CD8-positive, alpha-beta memory T cell (primary cell): ENCODE data around the gene TMEM235. TPM values are rescaled to one million over a fixed set of nuclear protein-coding genes. Genes with fewer than 3 reads are reported as not detected.

Experiments
- CTCF ChIA-PET: fragments of 350-600 bp; sonication (Branson Sonifier 250); formaldehyde crosslinking; loops from one replicate; lab custom pipeline; 2021; ENCODE audit warnings: antibody characterized with exemption; lab: Charles Lee
- POLR2A ChIA-PET: fragments of 350-600 bp; sonication (Branson Sonifier 250); formaldehyde crosslinking; loops from one replicate; lab custom pipeline; 2021; ENCODE audit warnings: antibody characterized with exemption; lab: Charles Lee
- DNase-seq, 5 donors: peaks; one replicate each; pipeline versions ENCODE4 v3.0.0 to v3.0.0-alpha.2; 2020 to 2022; ENCODE audit warnings: mixed read lengths in 1 of 5
- H3K27ac ChIP-seq: one replicate; pipeline ENCODE4 v1.7.0; 2013; ENCODE audit warnings: low read depth, mild to moderate bottlenecking, low read length, moderate library complexity
- H3K27me3 ChIP-seq: 2 replicates; pipeline ENCODE4 v1.7.0; 2013; ENCODE audit warnings: low read length, mild to moderate bottlenecking; ENCODE audit not compliant: insufficient read depth, poor library complexity, severe bottlenecking
- H3K36me3 ChIP-seq: 2 replicates; pipeline ENCODE4 v1.7.0; 2013; ENCODE audit warnings: mild to moderate bottlenecking, low read length, moderate library complexity; ENCODE audit not compliant: insufficient read depth
- H3K4me1 ChIP-seq: 2 replicates; pipeline ENCODE4 v1.7.0; 2013; ENCODE audit warnings: mild to moderate bottlenecking, low read length, moderate library complexity; ENCODE audit not compliant: insufficient read depth
- H3K4me3 ChIP-seq: 2 replicates; pipeline ENCODE4 v1.7.0; 2013; ENCODE audit warnings: mild to moderate bottlenecking, low read length
- H3K9me3 ChIP-seq: 2 replicates; pipeline ENCODE4 v1.7.0; 2013; ENCODE audit warnings: mild to moderate bottlenecking, low read length
- H3K27ac Mint-ChIP-seq, 8 donors: one replicate each; pipeline ENCODE4 v1.8.0; 2020 to 2021; ENCODE audit warnings: mixed read lengths in 8 of 8, mild to moderate bottlenecking in 6 of 8, inconsistent platforms in 3 of 8, moderate library complexity in 3 of 8
- H3K27me3 Mint-ChIP-seq, 2 donors: one replicate each; pipeline ENCODE4 v1.8.0; 2020 to 2021; ENCODE audit warnings: mixed read lengths in 2 of 2, mild to moderate bottlenecking in 1 of 2, moderate library complexity in 1 of 2
- H3K36me3 Mint-ChIP-seq, 3 donors: one replicate each; pipeline ENCODE4 v1.8.0; 2020 to 2021; ENCODE audit warnings: mixed read lengths in 3 of 3, inconsistent platforms in 1 of 3, mild to moderate bottlenecking in 1 of 3
- H3K4me1 Mint-ChIP-seq, 3 donors: one replicate each; pipeline ENCODE4 v1.8.0; 2020 to 2021; ENCODE audit warnings: mixed read lengths in 3 of 3, inconsistent platforms in 1 of 3, mild to moderate bottlenecking in 1 of 3
- H3K4me3 Mint-ChIP-seq, 7 donors: one replicate each; pipeline ENCODE4 v1.8.0; 2020 to 2021; ENCODE audit warnings: mixed read lengths in 7 of 7, mild to moderate bottlenecking in 6 of 7, moderate library complexity in 4 of 7, inconsistent platforms in 2 of 7
- H3K9me3 Mint-ChIP-seq, 5 donors: one replicate each; pipeline ENCODE4 v1.8.0; 2020 to 2022; ENCODE audit warnings: mixed read lengths in 5 of 5, mild to moderate bottlenecking in 3 of 5, moderate library complexity in 2 of 5, inconsistent platforms in 1 of 5
- polyA plus RNA-seq: library from polyadenylated mRNA; unstranded; fragments of 300-500 nt; fragmentation: Illumina TruSeq; gene quantifications from one replicate; pipeline ENCODE4 v1.2.3, GENCODE V29; 2021
- total RNA-seq, 2 experiments: library from RNA; stranded (reverse); gene quantifications; one replicate each; pipeline ENCODE4 v1.2.3, GENCODE V29; 2021

TMEM235 gene
- total and polyA plus RNA-seq, 3 experiments from 2014 or later = not detected

DNA sequence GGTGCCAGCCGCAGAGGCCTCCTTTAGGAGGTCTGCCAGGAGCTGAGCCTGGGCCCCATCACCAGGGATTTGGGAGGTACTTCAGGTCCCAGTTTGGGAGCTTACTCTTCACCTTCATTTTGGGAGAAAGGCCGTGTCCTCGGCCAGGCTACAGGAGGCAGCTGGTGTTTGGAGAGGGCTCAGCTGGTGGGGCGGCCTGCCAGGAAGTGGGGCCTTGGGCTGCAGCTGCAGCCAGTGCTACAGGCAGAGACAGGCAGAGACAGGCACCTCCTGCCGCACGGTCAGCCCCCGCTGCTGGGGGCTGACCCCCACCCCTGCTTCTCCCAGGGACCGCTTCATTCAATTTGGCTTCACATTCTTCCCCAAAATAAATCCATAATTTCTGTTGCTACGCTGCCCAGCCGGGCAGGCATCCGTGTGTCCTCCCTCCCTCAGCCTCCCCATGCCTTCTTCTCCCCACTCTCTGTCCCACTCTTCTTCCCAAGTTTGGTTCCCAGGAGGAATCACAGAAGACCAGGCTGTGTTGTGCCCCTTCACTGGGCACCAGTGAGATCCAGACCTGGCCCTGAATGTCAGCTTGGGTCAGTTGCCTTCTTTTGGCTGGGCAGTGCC is 6.1 kb downstream of the TMEM235 start:
- Histone ChIP-seq H3K4me3 (no peak overlapping the region), H3K27me3 (no peaks in the 10 kb centered on the region), H3K4me1 (no peaks in the 10 kb centered on the region), H3K27ac (no peak overlapping the region), H3K36me3 (no peaks in the 10 kb centered on the region), H3K9me3 (no peaks in the 10 kb centered on the region)
- ChIA-PET POLR2A (no interaction called here), CTCF (no interaction called here)
- Mint-ChIP-seq H3K27ac (no peak overlapping the region), H3K36me3 (no peaks in the 10 kb centered on the region), H3K27me3 (peaks cover 8 to 10% of the 10 kb centered on the region in 2 donors), H3K4me3 (no peak overlapping the region), H3K9me3 (no peaks in the 10 kb centered on the region), H3K4me1 (peaks cover 3 to 5% (median 5%) of the 10 kb centered on the region in 3 donors)
- no peak for DNase-seq

DNA sequence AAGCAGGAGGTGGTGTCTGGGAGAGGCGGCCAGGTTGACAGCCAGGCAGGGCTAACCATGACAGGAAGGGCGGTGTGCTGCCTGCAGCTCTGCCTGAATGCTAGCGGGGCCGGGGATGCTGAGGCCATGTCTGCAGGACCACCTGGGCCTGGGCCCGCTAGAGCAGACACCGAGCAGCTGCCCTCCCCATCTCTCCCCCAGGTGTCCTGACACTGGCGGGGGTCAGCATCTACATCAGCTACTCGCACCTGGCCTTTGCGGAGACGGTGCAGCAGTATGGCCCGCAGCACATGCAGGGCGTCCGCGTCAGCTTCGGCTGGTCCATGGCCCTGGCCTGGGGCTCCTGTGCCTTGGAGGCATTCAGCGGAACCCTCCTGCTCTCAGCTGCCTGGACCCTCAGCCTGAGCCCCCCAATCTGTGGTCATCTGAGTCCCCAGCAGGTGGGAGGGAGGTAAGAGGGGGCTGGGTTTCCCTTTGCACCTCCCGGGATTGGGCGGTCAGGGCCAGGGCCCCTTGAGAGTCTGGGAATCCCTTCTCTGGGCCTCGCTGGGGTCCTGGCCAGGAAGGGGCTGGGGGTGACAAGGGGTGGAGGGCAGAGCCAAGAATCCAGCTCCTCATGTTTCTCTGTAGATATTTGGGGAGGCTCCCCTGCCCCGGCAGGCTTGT is 7.5 kb downstream of the TMEM235 start:
- no peak overlapping the region for H3K27ac Mint-ChIP-seq
- H3K4me3 Mint-ChIP-seq = no peak overlapping the region
- no peaks in the 10 kb centered on the region for H3K36me3 ChIP-seq
- ChIA-PET POLR2A (interaction anchor here (0.9 kb wide), 1 partner anchor 9 kb away, joined by 3 read pairs; no protein-coding TSS in a partner anchor), CTCF (interaction anchor here (1.2 kb wide), 1 partner anchor 12 kb away, joined by 3 read pairs; no protein-coding TSS in a partner anchor)
- H3K4me1 Mint-ChIP-seq = peaks cover 0 to 7% (median 0%) of the 10 kb centered on the region in 3 donors
- H3K4me1 ChIP-seq = no peaks in the 10 kb centered on the region
- H3K27ac ChIP-seq = no peak overlapping the region
- no peak overlapping the region for H3K4me3 ChIP-seq
- no peaks in the 10 kb centered on the region for H3K9me3 ChIP-seq
- no peaks in the 10 kb centered on the region for H3K36me3 Mint-ChIP-seq
- no peaks in the 10 kb centered on the region for H3K9me3 Mint-ChIP-seq
- no peak for DNase-seq
- H3K27me3 ChIP-seq = no peaks in the 10 kb centered on the region
- H3K27me3 Mint-ChIP-seq = peaks cover under 1 to 1% of the 10 kb centered on the region in 2 donors

DNA sequence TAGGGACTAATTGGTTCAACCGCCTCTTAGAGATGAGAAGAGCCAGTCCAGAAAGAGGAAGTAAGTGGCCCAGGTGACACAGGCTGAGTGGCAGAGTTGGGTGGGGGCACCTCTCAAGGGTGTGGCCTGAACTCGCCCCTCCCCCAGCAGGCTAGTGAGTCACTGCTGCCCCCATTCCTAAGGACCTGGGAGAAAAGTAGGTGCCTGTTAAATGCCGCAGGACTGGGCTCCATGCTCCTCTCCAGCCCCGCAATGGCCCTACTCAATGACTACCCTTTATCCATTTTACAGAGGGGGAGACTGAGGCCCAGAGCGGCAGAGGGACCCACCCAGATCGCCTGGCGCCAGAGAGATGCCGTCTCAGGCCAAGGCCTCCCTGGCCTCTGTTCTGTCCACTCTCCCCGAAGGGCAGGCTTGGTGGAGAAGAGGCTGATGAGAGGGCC is 8.1 kb downstream of the TMEM235 start:
- Histone ChIP-seq H3K27ac (no peak overlapping the region), H3K4me3 (no peak overlapping the region), H3K4me1 (no peaks in the 10 kb centered on the region), H3K9me3 (no peaks in the 10 kb centered on the region), H3K27me3 (no peaks in the 10 kb centered on the region), H3K36me3 (no peaks in the 10 kb centered on the region)
- Mint-ChIP-seq H3K9me3 (no peaks in the 10 kb centered on the region), H3K4me3 (no peak overlapping the region), H3K27me3 (no peaks in the 10 kb centered on the region), H3K27ac (no peak overlapping the region), H3K4me1 (peaks cover 0 to 7% (median 0%) of the 10 kb centered on the region in 3 donors), H3K36me3 (no peaks in the 10 kb centered on the region)
- DNase-seq = no peak
- CTCF ChIA-PET = interaction anchor here (1.2 kb wide), 1 partner anchor 11 kb away, joined by 3 read pairs; no protein-coding TSS in a partner anchor
- POLR2A ChIA-PET = no interaction called here

DNA sequence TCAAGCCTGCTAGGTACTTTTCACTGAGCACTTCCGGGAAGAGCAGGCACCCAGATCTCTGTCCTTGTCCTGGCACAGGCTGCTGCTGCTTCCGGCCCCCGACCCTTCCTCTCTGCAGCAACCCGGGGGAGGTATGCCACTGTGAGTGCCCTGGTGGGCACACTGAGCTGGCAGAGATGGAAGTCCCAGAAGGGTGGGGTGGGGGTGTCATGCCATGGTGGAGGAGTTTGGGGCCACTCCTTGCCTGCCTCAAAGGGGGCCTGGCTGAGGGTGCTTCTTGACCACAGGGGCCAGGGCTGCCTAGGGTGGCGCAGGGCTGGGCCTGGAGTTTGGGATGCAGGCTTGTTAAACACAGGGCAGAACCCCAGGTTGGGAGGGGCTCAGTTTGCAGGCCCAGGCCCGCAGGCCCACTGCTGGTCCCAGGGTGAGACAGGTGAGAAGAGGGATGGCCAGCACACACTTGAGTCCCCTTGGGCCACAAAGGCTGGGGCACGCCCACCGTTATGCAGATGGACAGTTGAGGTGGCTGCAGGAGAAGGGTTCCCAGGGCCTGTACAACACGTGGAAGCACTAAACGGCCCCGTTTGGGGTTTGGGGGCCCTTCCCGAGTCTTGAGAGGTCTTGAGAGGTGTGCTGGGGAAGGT is 8.7 kb downstream of the TMEM235 start:
- Histone ChIP-seq H3K9me3 (no peaks in the 10 kb centered on the region), H3K36me3 (no peaks in the 10 kb centered on the region), H3K27ac (no peak overlapping the region), H3K4me1 (no peaks in the 10 kb centered on the region), H3K4me3 (no peak overlapping the region), H3K27me3 (no peaks in the 10 kb centered on the region)
- Mint-ChIP-seq H3K4me3 (no peak overlapping the region), H3K27me3 (no peaks in the 10 kb centered on the region), H3K9me3 (no peaks in the 10 kb centered on the region), H3K36me3 (no peaks in the 10 kb centered on the region), H3K4me1 (peaks cover 0 to 7% (median 0%) of the 10 kb centered on the region in 3 donors), H3K27ac (peak overlapping the region in 1 of 8 donors; percentile 70)
- ChIA-PET CTCF (interaction anchor here (1.2 kb wide), 1 partner anchor 11 kb away, joined by 3 read pairs; no protein-coding TSS in a partner anchor), POLR2A (no interaction called here)
- no peak for DNase-seq

DNA sequence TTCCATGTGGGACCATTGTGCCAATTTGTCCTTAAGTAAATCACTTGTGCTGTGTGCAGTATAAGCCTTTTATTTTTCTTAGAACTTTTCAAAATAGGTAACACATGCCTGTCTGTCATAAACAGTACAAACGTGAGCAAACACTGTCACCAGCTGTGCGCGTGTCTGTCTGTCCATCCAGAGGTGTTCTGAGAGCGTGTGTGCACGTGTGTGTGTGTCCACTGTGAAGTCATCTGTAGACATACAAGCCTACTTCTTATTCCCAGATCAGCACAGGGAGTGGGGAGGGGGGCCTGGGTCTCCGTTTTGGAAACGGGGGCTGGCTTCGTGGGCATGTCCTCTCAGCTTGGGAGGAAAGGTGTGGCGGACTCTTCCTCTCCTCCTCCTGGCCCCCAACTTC is 9.4 kb downstream of the TMEM235 start:
- Histone ChIP-seq H3K27ac (no peak overlapping the region), H3K4me1 (no peaks in the 10 kb centered on the region), H3K9me3 (no peaks in the 10 kb centered on the region), H3K4me3 (no peak overlapping the region), H3K27me3 (no peaks in the 10 kb centered on the region), H3K36me3 (no peaks in the 10 kb centered on the region)
- CTCF ChIA-PET = no interaction called here
- Mint-ChIP-seq H3K36me3 (no peaks in the 10 kb centered on the region), H3K27ac (peak overlapping the region in 3 of 8 donors; percentile 7 to 68 (median 38)), H3K9me3 (no peaks in the 10 kb centered on the region), H3K4me3 (no peak overlapping the region), H3K27me3 (no peaks in the 10 kb centered on the region), H3K4me1 (peaks cover 0 to 7% (median 0%) of the 10 kb centered on the region in 3 donors)
- POLR2A ChIA-PET = no interaction called here
- DNase-seq = no peak

DNA sequence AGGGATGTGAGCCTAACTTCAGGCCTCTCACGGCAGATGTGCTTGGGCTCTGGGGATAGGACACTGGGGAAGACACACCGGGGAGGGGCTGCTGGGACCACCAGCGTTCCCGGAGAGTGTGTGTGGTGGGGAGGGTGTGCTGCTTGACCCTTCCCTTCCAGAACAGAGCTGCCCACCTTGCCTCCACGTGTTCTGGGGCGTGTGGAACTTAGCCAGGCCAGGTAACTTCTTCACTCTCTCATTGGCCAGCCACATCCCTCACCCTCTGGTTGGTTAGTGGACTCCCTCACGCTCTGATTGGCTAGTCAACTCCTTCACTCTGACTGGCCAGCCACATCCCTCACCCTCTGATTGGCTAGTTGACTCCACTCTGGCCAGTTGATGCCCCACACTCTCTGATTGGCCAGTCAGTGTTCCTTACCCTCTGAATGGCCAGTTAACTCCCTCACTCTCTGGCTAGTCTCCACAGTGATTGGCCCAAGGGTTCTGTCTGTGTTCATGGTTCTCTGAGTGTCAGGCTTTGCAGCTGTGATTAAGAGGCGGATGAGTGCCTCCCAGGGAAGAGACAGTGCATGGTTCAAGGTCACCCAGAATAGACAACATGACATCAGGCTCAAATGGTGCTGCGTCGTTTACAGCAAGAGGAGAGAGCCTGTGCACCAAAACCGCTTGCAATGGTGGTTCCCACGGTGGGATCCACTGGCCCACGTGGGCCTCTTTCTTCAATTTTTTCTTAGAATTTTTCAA is 10.0 kb downstream of the TMEM235 start:
- no peaks in the 10 kb centered on the region for H3K9me3 ChIP-seq
- CTCF ChIA-PET = interaction anchor here (1.6 kb wide), 1 partner anchor 10 kb away, joined by 7 read pairs; no protein-coding TSS in a partner anchor
- no peak overlapping the region for H3K4me3 Mint-ChIP-seq

DNA sequence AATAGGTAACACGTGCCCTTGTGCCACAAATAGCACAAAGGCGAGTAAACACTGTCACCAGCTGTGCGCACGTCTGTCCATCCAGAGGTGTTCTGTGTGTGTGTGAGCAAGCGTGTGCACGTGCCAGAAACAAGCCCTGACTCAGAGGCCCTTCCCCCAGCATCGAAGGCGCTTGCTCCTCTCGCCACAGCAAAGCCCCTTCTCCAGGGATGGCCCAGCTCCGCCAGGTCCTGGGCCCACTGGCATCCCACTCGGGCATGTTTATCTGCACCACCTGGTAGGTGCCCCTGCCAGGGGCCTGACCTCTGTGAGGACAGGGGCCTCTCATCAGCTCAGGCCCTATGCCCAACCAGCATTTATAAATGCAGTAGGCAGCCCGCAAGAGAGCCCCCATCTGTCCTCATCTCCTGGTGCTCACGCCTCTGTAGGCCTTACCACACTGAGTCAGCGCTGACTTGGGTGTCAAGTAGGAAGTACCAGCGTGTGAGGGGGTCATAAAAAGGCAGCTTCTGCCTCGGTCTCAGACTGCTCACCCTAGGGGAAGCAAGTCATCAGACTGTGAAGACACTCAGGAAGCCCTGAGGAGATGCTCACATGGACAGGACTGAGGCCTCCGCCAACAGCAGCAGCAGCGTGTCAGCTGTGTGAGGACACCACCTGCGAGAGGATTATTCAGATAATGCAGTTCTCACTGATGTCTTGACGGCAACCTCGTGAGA is 10.8 kb downstream of the TMEM235 start:
- Mint-ChIP-seq H3K9me3 (no peaks in the 10 kb centered on the region), H3K27ac (peak overlapping the region in 1 of 8 donors; percentile 36), H3K4me1 (peaks cover 0 to 7% (median 0%) of the 10 kb centered on the region in 3 donors), H3K27me3 (no peaks in the 10 kb centered on the region), H3K36me3 (no peaks in the 10 kb centered on the region), H3K4me3 (no peak overlapping the region)
- DNase-seq = no peak
- Histone ChIP-seq H3K36me3 (no peaks in the 10 kb centered on the region), H3K27ac (no peak overlapping the region), H3K9me3 (no peaks in the 10 kb centered on the region), H3K4me3 (no peak overlapping the region), H3K4me1 (no peaks in the 10 kb centered on the region), H3K27me3 (no peaks in the 10 kb centered on the region)
- POLR2A ChIA-PET = no interaction called here
- CTCF ChIA-PET = interaction anchor here (1.6 kb wide), 1 partner anchor 9 kb away, joined by 7 read pairs; no protein-coding TSS in a partner anchor

More for the DNA sequence above, 10.0 kb downstream of the TMEM235 start:
- no peak for DNase-seq
- Mint-ChIP-seq H3K27ac (peak overlapping the region in 1 of 8 donors; percentile 7), H3K4me1 (peaks cover 0 to 7% (median 0%) of the 10 kb centered on the region in 3 donors), H3K36me3 (no peaks in the 10 kb centered on the region), H3K9me3 (no peaks in the 10 kb centered on the region), H3K27me3 (no peaks in the 10 kb centered on the region)
- POLR2A ChIA-PET = no interaction called here
- no peaks in the 10 kb centered on the region for H3K4me1 ChIP-seq
- H3K36me3 ChIP-seq = no peaks in the 10 kb centered on the region
- no peak overlapping the region for H3K4me3 ChIP-seq
- no peaks in the 10 kb centered on the region for H3K27me3 ChIP-seq
- no peak overlapping the region for H3K27ac ChIP-seq
